Pons (tissue), 1 donor: ENCODE results near the gene ALCAM.
"Not testable (repeated sequence)": the region's sequence is repeated elsewhere in the genome, so short reads cannot be mapped to it uniquely, and the experiment has no call there.

Source experiments
- DNase-seq: peaks from one replicate; pipeline ENCODE4 v3.0.0-alpha.2; 2016; ENCODE audit warnings: low spot score

ALCAM gene

DNA sequence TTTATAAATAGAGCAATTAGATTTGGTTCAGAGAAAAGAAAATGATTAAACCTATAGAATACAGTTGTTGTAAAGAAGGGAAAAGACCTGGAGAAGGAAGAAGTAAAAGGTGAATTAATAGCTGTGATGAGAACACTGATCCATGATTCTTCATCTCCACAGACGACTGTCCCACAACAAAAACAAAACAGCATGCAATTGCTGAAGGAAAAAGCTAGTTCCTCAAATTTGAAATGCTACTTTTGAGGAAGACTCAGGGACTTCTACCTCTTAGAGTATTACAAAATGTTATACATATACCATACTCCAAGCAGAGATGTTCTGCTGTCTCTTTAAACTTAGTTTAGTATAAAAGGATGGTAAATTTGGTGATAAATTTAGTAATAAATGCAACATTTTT lies 21.5 kb downstream of the ALCAM start:
- DNase-seq: no peak

DNA sequence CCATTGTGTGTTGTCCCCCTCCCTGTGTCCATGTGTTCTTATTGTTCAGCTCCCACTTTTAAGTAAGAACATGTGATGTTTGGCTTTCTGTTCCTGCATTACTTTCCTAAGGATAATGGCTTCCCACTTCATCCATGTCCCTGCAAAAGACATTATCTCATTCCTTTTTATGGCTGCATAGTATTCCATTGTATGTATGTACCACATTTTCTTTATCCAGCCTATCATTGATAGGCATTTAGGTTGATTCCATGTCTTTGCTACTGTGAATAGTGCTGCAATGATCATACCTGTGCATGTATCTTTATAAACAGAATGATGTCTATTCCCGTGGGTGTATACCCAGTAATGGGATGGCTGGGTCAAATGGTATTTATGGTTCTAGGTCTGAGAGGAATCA lies 23.1 kb downstream of the ALCAM start:
- not testable (repeated sequence) for DNase-seq

DNA sequence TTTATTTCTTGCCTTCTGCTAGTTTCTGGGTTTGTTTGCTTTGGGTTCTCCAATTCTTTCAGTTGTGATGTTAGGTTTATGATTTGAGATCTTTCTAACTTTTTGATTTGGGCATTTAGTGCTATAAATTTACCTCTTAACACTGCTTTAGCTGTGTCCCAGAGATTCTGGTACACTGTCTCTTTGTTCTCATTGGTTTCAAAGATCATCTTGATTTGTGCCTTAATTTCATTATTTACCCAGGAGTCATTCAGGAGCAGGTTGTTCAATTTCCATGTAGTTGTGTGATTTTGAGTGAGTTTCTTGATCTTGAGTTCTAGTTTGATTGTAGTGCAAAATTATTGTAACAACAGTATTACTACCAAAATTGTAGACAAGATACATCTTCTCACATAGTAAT lies 25.9 kb downstream of the ALCAM start:
- DNase-seq: not testable (repeated sequence)

DNA sequence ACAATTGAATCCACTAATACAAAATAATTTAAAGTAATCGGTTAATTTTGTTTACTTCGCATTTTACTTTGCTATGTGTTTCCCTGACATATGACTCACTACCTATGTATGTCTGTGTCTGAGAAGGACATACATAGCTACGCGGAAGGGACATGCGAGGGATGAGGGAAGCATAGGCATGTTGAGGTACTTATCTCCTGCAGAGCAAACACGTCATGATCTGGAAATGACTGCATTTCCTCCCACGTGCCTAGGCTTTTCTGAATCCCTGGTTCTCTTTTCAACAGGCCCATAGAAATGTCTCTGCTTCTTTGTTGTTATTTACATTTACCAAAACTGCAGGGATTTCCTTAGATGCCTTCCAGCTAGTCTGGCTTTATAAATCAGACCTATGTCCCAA lies 27.5 kb downstream of the ALCAM start:
- no peak for DNase-seq

DNA sequence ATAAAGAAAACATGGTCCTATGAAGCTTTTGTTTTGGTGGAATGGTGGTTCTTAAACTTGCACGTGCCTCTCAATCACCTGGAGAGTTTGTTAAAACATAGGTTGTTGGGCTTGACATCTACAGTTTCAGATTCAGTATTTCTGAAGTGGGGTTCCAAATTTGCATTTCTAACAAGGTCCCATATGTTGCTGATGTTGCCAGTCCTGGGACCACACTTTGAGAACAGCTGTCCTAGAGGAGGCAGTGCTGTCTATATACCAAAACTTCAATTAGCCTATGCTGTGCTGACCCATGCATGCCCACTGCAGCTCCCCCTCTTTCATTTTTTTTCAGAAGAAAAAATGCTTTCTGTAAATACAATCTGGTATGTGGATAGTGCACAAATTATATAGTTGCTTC lies 31.3 kb downstream of the ALCAM start:
- DNase-seq: no peak

DNA sequence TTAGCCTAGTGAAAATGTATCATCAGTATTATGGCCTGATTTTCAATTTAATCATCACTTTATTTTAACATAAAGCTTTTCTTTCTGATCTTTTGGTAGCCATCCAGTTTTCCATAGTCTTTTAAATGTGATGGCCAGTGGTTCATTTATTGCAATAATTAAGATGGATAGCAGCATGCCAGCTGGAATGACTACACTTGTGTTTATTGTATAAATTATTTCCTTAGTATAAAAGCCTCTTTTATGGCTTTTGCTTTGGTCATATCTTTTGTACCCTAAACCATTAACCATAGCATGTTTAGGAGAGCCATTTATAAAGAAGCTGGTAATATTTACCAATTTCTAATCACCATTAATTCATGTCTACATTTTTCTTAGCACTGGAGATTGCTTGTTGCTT lies 31.7 kb downstream of the ALCAM start:
- peak; percentile 64 for DNase-seq

DNA sequence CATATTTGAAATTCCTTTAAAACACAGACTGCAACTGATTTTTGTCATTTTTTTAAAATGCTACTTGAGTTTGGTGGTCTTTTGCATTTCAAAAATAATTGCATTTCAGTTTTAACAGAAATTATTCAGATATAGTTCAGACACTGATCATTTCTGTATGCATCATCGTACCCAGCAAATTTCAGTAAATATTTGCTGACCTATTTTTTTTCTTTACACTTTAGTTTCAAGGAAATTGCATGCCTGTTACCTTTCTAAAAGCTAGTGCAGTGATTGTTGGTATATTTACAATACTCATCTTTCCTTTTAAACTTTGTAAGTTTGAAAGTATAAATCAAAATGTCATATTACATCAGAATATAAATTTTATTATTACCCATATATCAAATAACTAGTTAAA lies 32.4 kb downstream of the ALCAM start:
- DNase-seq: no peak

DNA sequence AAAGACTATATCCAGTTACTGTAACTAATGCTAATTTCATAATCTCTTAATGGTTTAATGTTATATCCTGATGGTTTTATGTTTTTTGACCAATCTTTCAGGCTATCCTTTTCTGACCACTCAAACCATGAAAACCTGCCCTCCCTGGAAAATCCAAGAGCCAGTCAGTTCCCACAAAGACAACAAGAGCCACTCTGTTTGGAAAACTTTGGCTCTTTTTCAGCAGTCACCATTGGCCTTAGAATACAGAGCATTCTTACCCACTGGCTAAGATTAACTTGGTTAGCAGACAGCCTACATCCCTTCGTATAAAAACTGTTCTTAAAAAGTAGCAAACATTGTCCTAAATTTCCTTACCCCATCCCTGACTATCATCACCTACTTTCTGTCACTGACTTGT lies 32.9 kb downstream of the ALCAM start:
- peak; percentile 98 for DNase-seq

DNA sequence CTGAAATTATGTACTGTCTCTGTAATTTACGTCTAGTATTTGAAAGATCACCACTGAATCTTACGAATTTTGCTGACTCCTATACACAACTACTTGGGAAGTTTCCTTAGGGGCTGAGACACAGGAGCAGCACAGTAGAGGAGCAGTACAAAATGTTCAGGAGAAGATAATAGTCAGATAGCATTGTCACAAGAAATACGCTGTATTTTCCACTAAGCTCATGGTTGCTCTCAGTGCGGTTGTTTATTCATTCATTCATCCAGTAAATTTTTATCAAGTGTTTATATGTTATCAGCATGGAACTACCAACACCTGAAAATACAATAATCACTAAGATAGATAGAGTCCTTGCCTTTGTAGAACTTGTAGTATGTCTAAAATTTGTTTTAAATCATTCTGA lies 34.5 kb downstream of the ALCAM start:
- DNase-seq: no peak

DNA sequence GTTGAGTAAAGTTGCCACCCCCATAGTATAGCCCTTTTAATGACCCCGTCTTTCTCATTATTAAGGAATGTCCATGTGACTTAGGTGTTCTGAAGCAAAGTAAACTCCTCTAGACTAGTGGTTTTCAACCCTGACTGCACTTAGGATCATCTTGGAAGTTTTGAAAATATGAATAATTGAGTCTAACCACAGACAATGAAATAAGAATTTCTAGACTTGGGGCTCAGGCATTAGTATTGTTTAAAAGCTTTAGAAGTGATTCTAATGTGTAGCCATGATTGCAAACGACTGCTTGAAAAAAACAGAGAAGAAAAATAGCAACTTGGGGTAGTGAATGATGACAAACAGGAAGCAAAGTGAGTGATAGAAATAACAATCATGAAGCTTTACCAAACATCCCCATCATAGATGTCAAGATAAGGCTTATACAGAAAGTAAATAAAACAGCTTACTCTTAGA lies 35.0 kb downstream of the ALCAM start:
- no peak for DNase-seq

DNA sequence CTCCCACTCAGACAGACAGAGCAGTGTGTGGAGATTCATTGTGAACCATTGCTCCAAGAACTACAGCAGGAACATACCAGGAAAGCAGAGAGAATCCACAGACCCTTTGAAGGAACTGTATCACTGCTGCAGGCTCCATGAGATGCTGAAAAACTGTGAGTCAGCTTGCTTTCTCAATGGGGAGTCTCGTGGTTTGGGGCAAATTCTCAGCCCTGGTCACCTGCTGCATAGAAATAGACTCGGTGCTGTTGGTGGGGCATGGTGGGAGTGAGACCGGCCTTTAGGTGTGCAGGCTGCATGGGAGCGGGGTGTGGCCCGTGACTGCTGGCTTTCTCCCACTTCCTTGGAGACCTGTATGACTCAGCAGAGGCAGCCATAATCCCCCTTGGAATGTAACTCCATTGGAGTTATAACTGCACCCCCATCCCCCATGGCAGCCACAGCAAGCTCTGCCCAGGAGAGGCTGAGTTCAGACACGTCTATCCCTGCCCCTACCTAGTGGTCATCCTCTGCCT lies 35.6 kb downstream of the ALCAM start:
- DNase-seq: no peak

DNA sequence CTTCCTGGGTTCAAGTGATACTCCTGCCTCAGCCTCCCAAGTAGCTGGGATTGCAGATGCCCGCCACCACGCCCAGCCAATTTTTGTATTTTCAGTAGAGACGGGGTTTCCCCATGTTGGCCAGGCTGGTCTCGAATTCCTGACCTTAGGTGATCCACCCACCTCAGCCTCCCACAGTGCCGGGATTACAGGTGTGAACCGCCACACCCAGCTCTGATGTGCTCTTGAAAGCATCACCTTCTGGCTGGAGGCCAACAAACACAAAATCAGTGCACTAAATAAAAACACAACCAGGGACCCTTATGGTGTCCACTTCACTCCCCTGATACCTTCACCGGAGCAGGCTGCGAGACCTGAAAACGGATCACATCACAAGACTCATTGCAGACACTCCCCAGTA lies 36.3 kb downstream of the ALCAM start:
- DNase-seq: not testable (repeated sequence)

DNA sequence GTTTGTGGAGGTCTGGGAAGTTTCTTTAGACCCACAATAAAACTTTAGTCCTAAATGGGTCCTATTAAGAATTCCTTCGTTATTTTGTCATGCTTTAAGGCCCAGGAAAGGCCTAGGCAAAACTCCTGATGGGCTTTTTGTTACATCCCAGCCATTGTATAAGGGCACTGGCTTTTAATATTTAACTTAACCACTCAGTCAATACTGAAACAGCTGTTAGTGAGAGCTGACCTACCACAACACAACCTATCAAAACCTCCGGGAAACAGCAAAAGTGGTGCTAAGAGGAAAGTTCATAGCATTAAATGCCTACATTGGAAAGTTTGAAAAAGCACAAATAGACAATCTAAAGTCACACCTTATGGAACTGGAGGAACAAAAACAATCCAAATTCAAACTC lies 39.6 kb downstream of the ALCAM start:
- DNase-seq: no peak

DNA sequence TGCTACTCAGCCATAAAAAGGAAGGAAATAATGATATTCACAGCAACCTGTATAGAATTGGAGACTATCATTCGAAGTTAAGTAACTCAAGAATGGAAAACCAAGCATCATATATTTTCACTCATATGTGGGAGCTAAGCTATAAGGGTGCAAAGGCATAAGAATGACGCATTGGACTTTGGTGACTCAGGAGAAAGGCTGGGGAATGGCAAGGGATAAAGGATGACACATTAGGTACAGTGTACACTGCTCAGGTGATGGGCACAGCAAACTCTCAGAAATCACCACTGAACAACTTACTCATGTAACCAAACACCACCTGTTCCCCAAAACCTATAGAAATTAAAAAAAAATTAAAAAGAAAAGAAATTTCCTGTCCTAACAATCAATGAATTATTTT lies 42.7 kb downstream of the ALCAM start:
- no peak for DNase-seq

DNA sequence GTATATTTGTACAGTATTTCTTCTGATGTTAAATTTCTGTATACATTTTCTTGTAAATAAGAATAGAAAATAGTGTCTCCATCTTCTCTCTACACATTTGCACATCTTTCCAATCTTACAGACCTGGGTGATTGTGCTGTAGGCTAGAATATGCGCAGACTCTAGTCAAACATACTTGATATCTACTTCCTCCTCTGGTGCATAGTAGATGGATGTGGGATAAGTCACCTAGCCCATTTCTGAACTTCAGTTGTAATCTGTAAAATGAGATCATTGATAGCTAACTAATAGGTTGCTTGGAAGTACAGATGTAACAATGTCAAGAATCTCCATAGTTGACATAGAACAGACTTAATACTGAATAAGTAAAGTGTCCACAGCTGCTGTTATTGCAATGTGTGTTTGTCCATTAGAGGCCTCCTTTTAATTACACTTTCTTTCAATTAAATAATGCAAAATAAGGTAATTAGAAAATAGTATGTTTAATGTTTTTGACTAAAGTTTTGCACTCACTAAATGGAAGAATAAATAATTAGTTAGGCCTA lies 46.7 kb downstream of the ALCAM start:
- DNase-seq: no peak

DNA sequence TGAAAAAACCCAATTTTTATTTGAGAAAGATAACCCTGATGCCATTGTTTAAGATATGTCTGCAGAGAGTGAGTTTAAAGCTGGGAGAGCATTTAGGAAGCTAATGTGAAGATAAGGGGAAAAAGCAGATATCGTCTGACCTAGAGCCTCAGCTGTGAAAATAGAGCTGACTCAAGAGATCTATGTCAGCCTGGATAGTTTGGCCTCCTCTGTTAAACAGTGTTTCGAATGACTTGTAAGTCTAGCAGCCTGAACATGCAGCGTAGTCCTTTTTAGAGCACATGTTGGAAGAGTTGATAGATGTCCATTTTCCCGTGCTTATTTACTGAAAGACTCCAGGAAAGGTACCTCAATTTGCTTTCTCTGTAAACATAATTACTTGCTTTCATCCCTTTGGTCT lies 48.1 kb downstream of the ALCAM start:
- peak; percentile 66 for DNase-seq

DNA sequence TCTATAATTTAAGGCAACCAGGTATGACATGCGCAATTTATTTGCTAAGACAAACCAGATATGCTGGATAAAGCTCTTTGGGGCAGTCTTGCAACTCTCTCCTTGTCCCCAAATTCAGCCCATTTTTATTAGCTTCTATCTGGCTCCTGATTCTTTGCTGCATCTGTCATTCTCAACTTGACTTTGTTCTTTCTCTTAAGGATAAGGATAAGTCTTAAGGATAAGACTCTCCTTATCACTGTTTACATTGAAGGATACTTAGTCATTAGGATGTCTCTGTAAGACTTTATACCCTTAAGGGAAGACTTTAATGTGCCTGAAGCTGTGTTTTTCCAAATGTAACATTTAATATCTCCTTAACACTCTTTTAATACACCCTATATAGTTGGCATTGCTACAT lies 49.2 kb downstream of the ALCAM start:
- DNase-seq: no peak

DNA sequence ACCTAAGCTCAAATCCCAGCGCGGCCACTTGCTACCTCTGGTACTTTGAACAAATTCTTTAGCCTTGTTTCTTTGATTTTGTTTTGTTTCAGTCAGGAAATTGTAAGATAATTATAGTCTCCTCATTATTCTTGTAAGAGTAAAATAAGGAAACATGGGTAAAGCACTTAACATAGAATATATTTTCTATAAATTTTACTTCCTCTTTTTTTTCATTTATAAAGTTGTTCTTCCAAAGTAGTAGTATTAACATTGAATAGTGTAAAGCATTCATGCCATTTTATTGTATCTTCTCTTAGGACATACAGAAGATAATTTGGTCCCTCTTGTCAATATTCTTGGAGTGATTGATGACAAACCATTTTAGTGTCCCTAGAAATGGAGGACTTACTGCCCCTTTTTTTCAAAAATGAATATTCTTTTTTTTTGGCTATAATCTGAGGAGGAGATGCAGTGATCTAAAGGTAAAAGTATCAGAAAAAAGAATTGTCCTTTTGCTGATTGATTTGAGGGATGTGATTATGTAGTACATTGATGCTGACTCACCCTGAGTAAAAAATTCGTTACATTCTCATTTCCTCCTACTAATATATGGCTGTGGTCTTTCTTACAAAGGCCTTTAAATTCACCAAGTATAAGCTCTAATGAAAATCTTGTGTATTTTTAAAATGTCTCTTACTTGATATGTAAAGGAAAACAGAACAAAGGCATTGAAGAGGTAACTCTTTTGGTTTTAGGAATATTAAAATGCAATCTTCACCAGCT lies 51.0 kb downstream of the ALCAM start:
- no peak for DNase-seq

DNA sequence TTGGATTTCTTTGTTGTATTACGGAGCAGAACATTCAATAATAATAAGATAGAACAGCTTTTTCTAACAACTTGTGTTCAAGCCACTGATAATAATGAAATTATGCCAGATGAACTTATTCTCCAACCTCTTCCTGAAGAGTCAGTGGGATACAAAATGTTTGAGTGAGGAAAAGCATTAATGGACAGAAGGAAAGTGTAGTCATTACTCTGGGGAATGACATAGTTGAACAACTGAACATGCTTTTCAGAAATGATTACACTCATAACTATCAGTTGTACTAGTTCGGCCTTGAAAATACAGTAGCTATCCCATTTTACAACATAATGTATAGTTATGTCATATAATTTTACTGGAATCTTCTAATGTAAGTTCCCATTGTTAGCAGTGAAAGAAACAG lies 55.9 kb downstream of the ALCAM start:
- no peak for DNase-seq

DNA sequence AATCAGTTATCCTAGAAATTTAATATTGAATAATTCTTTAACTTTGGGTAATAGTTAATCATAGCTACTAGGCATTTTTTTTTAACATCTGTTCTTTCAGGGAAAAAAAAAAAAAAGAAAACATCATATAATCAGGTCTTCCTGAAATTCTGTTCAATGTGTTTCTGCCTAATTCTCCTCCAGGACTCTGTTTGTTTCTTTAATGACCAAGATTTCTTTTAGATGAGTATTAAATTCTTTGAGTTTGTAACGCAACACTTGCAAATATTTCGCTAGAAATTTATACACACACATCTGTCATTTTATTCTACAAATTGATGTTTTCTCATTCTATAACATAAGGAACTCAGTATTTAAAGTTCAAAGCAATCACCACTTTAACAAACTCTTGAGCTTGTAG lies 56.7 kb downstream of the ALCAM start:
- no peak for DNase-seq

DNA sequence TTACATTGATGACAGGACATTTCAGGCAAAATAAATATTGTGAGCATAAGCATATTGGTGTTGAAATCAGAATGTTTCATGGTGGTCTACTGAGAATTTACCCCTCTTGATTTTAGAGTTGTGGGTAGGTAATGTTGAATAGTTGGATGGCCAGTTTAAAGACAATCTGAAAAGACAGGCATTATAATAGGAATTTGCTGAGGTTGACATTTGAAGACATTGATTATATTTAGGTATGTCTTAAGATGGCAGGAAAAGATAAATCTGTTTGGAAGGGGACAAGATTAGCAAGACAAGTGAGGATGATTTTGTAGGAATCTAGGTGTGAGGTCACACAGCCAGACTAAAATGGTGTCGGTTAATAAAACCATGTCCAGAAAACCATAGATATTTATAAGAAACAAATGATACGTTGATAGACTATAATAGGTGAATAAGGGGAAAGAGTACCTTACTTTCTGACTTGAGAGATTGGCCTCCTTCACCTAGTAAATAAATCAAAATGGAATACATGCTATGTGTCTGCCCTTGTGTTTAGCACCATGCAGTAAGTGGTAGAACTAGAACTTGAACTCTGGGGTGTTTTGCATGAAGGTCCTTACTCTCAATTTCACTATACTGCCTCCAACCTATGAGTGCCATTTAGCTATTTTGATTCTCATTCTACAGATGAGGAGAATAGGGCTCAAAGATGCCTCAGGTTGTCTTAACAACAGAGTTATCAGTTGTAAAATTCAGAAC lies 57.9 kb downstream of the ALCAM start:
- DNase-seq: no peak

DNA sequence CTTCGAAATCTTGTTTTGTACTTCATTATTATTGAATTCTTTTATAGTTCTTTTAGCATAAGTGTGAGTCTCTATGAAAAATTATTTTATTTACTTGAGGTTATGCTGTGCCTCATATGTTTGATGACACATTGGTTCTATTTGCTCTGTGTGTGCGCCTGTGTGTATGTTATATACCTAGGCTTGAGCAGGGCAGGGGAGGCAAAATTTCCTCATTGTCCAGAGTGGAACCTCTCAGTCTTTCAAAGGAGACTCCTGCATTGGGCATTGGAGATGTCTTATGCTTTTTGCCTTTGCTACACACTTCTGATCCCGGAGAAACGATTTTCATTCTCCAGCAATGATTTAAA lies 58.4 kb downstream of the ALCAM start:
- DNase-seq: no peak

DNA sequence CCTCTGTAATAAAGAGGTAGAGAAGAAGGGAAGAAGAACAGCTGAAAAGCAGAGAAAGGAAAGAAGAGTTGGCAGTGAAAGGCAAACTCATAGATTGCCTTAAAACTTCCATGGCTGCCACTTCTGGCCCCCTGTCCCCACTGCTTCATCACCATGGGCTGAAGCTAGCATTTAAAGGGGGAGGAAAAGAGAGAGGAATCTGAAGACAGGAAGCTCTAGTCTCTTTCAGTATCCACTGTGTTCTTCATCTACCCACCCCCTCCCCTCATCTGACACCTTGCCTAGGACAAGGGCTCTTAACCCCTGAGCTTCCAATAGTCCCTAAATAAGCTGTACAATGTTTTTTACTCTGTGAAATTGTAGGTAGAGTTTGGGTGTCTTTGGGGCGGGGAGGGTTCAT lies 60.6 kb downstream of the ALCAM start:
- DNase-seq: no peak
